ENCODE measurements around the gene PPL.

PPL gene

DNA sequence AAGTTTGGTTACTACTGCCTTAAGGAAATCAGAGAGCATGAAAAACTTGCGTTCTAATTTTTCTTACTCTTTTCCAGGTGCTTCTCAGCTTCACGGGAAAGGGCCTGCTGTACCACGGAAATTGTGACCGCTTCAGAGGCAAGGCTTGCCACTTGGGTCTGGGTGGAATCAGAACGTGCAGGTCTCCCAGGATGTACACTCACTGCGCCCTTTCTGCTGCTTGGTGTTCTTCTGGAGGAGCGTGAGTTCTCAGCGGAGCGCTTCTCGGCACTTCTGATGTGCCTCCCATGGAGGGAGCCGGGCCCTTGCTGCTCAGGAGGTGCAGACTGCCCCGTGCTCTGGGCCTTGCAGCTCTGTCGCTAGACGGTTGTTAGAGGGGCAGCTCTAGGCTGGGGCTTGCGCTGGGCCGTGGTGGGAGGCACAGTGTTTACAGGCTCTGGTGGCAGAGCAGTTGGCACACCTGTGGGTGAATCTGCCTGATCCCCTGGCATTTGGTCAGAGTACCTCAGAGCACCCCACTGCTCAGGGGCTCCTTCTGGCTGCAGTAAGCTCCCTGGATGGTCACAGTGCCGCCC, 56.9 kb downstream of the PPL start:
- Histone ChIP-seq H3K27me3 (ENCODE audit: insufficient read depth, low read length) (no peaks in the 10 kb centered on the region), H2AFZ (ENCODE audit: low read depth, low read length) (no peak overlapping the region), H3K36me3 (ENCODE audit: insufficient read depth, low read length) (peaks cover 90% of the 10 kb centered on the region), H3K4me3 (ENCODE audit: low read length) (no peak overlapping the region), H3K9me3 (ENCODE audit: low read length) (peaks cover 9% of the 10 kb centered on the region), H3K4me1 (ENCODE audit: insufficient read depth, low read length) (no peaks in the 10 kb centered on the region)

DNA sequence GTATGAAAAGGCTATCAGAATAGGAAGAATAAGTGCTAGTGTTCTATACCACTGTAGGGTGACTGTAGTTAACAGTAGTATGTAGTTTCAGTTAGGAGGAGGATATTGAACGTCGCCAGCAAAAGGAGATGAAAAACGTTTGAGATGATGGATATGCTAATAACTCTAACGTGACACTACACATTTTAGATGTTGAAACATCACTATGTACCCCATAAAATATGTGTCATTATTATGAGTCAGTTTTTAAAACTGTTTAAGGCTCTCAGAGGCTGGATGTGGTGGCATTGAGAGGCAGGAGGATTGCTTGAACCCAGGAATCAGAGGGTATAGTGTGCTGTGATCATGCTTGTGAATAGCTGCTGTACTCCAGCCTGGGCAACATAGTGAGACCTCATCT, 57.9 kb downstream of the PPL start:
- H3K27me3 ChIP-seq (ENCODE audit: insufficient read depth, low read length) = no peaks in the 10 kb centered on the region
- peaks cover 90% of the 10 kb centered on the region for H3K36me3 ChIP-seq (ENCODE audit: insufficient read depth, low read length)
- H3K4me1 ChIP-seq (ENCODE audit: insufficient read depth, low read length) = no peaks in the 10 kb centered on the region
- H2AFZ ChIP-seq (ENCODE audit: low read depth, low read length) = no peak overlapping the region
- H3K9me3 ChIP-seq (ENCODE audit: low read length) = peaks cover 9% of the 10 kb centered on the region
- H3K4me3 ChIP-seq (ENCODE audit: low read length) = no peak overlapping the region

DNA sequence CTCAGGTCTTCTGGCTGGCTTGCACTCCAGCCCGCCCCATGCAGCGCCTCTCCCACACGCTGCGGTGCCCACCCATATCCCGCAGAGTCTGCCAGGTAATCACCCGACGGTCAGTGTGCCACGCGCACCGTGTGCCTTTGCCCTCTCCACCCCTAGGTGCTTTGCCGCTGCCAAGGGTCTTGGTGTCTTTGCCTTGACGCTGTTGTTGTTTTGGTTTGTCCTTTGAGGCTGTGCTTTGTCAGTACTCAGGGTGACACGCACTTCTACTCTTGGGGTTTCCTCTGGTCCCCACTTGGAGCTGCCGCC, 59.6 kb downstream of the PPL start:
- H3K36me3 ChIP-seq (ENCODE audit: insufficient read depth, low read length) = peaks cover 89% of the 10 kb centered on the region
- no peak overlapping the region for H2AFZ ChIP-seq (ENCODE audit: low read depth, low read length)

DNA sequence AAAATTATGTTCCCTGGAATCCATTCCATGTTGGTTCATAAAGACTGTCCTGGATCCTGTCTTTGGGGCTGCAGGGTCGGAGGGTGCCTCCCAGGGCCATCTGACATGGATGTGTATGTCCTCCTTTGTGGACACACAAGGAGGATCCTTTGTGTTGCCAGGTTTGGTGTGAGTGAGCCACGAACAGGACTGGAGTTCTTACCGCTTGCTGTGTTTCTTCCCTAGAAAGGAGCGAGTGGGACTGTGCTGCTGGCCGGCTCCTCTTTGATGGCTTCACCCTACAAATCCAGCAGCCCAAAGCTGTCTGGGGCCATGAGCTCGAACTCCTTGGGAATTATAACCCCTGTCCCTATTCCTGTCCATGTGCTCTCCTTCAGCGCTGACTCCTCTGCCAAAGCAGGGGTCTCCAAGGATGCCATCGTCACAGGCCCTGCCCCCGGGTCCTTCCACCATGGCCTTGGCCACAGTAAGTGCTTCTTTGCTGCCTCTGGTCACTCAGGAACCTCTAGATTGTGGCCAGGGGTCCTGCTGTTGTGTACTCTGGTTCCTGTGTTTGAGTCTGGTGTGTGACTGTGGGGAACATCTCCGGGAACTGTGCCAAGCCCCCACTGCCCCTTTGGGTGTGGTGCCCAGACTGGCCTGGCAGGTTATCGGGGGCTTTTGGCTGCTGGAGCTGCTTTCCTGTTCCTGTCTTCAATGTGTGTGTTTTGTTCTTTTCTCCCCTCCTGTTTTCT, 60.1 kb downstream of the PPL start:
- H3K4me1 ChIP-seq (ENCODE audit: insufficient read depth, low read length) = no peaks in the 10 kb centered on the region
- H3K9me3 ChIP-seq (ENCODE audit: low read length) = no peaks in the 10 kb centered on the region
- no peak overlapping the region for H3K4me3 ChIP-seq (ENCODE audit: low read length)
- H3K27me3 ChIP-seq (ENCODE audit: insufficient read depth, low read length) = no peaks in the 10 kb centered on the region
- H3K36me3 ChIP-seq (ENCODE audit: insufficient read depth, low read length) = peaks cover 89% of the 10 kb centered on the region
- H2AFZ ChIP-seq (ENCODE audit: low read depth, low read length) = no peak overlapping the region

More for the DNA sequence above, 59.6 kb downstream of the PPL start:
- H3K4me3 ChIP-seq (ENCODE audit: low read length) = no peak overlapping the region
- no peaks in the 10 kb centered on the region for H3K27me3 ChIP-seq (ENCODE audit: insufficient read depth, low read length)
- H3K4me1 ChIP-seq (ENCODE audit: insufficient read depth, low read length) = no peaks in the 10 kb centered on the region
- no peaks in the 10 kb centered on the region for H3K9me3 ChIP-seq (ENCODE audit: low read length)

DNA sequence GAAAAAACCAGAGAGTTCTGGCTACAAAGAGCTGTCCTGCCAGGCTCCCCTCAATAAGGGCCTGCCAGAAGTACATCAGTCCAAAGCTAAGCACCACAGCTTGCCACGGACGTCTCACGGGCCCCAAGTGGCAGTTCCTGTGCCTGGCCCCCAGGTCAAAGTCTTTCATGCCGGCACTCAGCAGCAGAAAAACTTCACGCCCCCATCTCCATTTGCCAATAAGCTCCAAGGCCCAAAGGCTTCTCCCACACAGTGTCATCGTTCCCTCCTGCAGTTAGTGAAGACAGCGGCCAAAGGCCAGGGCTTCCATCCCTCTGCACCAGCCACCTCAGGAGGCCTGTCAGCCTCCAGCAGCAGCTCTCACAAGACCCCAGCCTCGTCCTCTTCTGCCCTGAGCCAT, 62.3 kb downstream of the PPL start:
- Histone ChIP-seq H3K4me3 (ENCODE audit: low read length) (no peak overlapping the region), H3K36me3 (ENCODE audit: insufficient read depth, low read length) (peaks cover 86% of the 10 kb centered on the region), H2AFZ (ENCODE audit: low read depth, low read length) (no peak overlapping the region), H3K9me3 (ENCODE audit: low read length) (no peaks in the 10 kb centered on the region), H3K27me3 (ENCODE audit: insufficient read depth, low read length) (no peaks in the 10 kb centered on the region), H3K4me1 (ENCODE audit: insufficient read depth, low read length) (no peaks in the 10 kb centered on the region)

DNA sequence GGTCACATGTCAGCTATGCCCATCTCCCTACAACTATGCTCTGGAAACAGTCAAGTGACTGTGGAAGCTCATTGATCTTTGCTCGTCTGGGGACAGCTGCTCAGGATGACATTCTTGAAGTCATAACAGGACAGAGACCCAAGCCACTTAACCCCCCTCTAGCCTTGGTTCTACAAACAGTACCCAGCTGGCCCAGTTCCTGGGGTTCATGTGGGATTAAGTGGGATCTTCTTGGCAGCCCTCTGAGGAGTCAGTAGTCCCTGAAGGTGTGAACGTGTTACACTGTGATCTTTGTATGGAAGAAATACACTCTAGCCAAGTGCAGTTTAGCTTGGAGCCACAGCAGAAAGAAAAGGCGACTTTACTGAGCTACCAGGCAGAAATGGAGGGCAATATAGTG, 63.9 kb downstream of the PPL start:
- peaks cover 83% of the 10 kb centered on the region for H3K36me3 ChIP-seq (ENCODE audit: insufficient read depth, low read length)

DNA sequence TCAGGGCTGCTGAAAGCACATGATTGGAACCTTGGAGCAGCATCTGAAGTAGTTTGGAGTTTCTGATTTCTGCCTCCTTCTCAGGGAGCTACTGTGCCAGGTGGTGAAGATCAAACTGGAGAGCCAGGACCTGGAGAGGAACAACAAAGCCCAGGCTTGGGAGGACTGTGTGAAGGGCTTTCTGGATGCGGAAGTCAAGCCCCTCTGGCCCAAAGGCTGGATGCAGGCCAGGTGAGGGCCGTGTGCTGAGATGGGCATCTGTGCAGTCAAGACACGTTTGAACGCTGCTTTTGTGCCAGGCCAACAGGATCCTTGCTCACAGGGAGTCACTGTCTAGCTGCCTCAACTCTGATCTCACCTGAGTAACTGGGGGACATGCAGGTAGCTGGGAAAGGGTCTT, 65.9 kb downstream of the PPL start:
- Histone ChIP-seq H3K36me3 (ENCODE audit: insufficient read depth, low read length) (peaks cover 70% of the 10 kb centered on the region), H3K27me3 (ENCODE audit: insufficient read depth, low read length) (no peaks in the 10 kb centered on the region), H3K4me1 (ENCODE audit: insufficient read depth, low read length) (no peaks in the 10 kb centered on the region), H2AFZ (ENCODE audit: low read depth, low read length) (no peak overlapping the region), H3K4me3 (ENCODE audit: low read length) (no peak overlapping the region), H3K9me3 (ENCODE audit: low read length) (no peaks in the 10 kb centered on the region)

More for the DNA sequence above, 63.9 kb downstream of the PPL start:
- H3K4me1 ChIP-seq (ENCODE audit: insufficient read depth, low read length) = no peaks in the 10 kb centered on the region
- H3K4me3 ChIP-seq (ENCODE audit: low read length) = no peak overlapping the region
- H2AFZ ChIP-seq (ENCODE audit: low read depth, low read length) = no peak overlapping the region
- no peaks in the 10 kb centered on the region for H3K27me3 ChIP-seq (ENCODE audit: insufficient read depth, low read length)
- H3K9me3 ChIP-seq (ENCODE audit: low read length) = no peaks in the 10 kb centered on the region

DNA sequence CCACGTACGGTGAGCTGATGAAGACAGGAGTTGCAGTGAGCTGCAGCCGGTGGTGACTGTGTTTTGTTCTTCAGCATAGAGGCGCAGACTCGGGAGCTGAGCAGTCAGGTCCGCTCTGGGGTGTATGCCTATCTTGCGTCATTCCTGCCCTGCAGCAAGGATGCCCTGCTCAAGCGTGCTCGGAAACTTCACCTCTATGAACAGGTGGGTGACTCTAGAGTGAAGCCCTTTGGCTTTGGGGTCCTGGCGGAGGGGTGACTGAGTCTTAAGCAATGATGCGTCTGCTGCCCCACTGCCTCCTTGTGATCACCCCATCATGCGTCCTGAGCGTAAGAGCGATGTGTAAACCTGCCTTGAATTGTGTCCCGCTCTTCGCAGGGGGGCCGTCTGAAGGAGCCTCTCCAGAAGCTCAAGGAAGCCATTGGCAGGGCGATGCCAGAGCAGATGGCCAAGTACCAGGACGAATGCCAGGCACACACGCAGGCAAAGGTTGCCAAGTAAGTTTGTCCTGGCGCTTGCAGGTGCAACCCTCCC, 66.7 kb downstream of the PPL start:
- no peak overlapping the region for H3K4me3 ChIP-seq (ENCODE audit: low read length)
- H2AFZ ChIP-seq (ENCODE audit: low read depth, low read length) = no peak overlapping the region
- no peaks in the 10 kb centered on the region for H3K9me3 ChIP-seq (ENCODE audit: low read length)
- peaks cover 65% of the 10 kb centered on the region for H3K36me3 ChIP-seq (ENCODE audit: insufficient read depth, low read length)
- H3K4me1 ChIP-seq (ENCODE audit: insufficient read depth, low read length) = no peaks in the 10 kb centered on the region
- no peaks in the 10 kb centered on the region for H3K27me3 ChIP-seq (ENCODE audit: insufficient read depth, low read length)

DNA sequence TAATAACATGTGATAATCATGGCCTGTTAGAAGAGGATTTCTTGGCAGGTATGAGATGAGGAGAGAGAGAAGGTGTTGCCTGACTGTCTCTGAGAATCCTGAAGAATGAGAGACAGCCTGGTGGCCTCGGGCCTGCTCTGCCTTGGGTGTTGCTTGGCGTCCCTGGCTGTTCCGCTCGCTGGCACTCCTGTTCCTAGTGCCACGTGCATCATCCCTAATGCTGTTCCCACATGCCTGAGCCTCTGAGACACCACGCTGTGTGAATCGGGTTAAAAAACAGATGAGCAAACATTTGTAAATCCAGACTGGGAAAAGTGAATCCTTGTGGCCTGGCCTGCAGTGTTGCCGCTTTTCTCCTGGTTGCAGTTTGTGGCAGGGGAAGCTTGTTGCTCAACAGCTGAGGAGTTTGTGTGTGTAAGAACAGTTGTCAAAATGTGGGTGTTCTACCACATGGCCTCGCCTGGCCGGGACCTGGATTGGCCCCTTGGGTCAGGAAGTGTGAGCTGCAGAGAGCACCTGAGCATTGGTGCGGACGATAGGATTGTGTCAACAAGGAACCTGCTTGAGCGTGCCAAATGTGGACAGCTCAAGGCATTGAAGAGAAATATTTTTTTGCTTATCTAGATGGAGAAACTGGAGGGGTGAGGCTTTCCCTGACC, 67.7 kb downstream of the PPL start:
- Histone ChIP-seq H2AFZ (ENCODE audit: low read depth, low read length) (no peak overlapping the region), H3K9me3 (ENCODE audit: low read length) (no peaks in the 10 kb centered on the region), H3K27me3 (ENCODE audit: insufficient read depth, low read length) (no peaks in the 10 kb centered on the region), H3K4me1 (ENCODE audit: insufficient read depth, low read length) (peaks cover 4% of the 10 kb centered on the region), H3K4me3 (ENCODE audit: low read length) (no peak overlapping the region), H3K36me3 (ENCODE audit: insufficient read depth, low read length) (peaks cover 55% of the 10 kb centered on the region)

DNA sequence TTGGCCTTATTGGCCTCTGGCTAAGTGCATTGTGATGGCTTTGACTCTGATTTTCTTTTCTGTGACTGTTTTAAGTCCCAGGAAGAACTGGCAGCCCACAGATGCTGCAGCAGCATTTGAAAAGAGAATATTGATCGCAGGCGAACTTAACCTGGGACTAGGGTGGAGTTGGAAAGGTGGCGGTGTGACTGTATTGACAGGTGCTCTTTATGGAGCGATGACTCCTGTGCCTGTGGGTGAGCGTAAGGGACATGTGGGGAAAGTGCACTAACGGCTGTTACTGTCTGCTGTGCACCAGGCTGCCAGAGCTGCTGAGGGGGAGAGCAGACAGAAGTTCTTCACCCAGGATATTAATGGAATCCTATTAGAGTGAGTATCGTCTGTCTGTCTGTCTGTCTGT, 68.4 kb downstream of the PPL start:
- Histone ChIP-seq H3K4me3 (ENCODE audit: low read length) (no peak overlapping the region), H3K36me3 (ENCODE audit: insufficient read depth, low read length) (peaks cover 51% of the 10 kb centered on the region), H3K27me3 (ENCODE audit: insufficient read depth, low read length) (no peaks in the 10 kb centered on the region), H2AFZ (ENCODE audit: low read depth, low read length) (no peak overlapping the region), H3K4me1 (ENCODE audit: insufficient read depth, low read length) (peaks cover 5% of the 10 kb centered on the region), H3K9me3 (ENCODE audit: low read length) (no peaks in the 10 kb centered on the region)

DNA sequence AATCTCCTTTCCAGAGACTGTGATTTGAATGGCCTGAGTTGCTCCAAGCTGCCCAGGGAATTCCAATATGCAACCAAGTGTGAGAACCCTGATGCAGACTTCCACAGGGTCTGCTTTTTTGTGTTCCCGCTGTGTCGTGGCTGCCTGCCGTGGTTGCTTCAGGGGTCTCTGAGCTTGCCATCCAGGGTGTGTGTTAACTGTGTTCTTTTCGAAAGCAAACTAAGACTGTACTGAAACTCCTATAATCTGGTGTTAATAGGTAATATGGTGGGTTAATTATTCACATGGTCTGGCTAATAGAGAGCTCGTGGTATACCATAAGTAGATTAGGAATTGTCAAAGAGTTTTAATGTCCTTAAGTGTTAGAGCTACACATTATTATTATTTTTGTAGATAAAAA, 68.9 kb downstream of the PPL start:
- Histone ChIP-seq H3K9me3 (ENCODE audit: low read length) (no peaks in the 10 kb centered on the region), H3K4me3 (ENCODE audit: low read length) (no peak overlapping the region), H3K4me1 (ENCODE audit: insufficient read depth, low read length) (peaks cover 5% of the 10 kb centered on the region), H3K27me3 (ENCODE audit: insufficient read depth, low read length) (no peaks in the 10 kb centered on the region), H3K36me3 (ENCODE audit: insufficient read depth, low read length) (peaks cover 50% of the 10 kb centered on the region), H2AFZ (ENCODE audit: low read depth, low read length) (no peak overlapping the region)

DNA sequence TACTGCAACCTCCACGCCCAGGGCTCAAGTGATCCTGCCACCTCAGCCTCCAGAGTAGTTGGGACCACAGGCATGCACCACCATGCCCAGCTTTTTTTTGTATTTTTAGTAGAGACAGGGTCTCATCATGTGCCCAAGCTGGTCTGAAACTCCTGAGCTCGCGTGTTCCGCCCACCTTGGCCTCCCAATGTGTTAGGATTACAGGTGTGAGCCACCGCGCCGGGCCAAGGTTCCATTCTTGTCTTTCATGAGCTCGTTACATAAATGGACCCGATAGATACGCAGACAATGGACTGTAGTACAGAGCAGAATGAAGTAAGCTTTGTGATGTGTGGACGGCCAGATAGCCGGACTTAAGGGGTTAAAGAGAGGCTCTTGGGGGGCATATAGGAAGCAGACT, 70.4 kb downstream of the PPL start:
- Histone ChIP-seq H3K4me1 (ENCODE audit: insufficient read depth, low read length) (peaks cover 5% of the 10 kb centered on the region), H3K36me3 (ENCODE audit: insufficient read depth, low read length) (peaks cover 51% of the 10 kb centered on the region), H3K4me3 (ENCODE audit: low read length) (no peak overlapping the region), H3K27me3 (ENCODE audit: insufficient read depth, low read length) (no peaks in the 10 kb centered on the region), H2AFZ (ENCODE audit: low read depth, low read length) (no peak overlapping the region), H3K9me3 (ENCODE audit: low read length) (no peaks in the 10 kb centered on the region)

DNA sequence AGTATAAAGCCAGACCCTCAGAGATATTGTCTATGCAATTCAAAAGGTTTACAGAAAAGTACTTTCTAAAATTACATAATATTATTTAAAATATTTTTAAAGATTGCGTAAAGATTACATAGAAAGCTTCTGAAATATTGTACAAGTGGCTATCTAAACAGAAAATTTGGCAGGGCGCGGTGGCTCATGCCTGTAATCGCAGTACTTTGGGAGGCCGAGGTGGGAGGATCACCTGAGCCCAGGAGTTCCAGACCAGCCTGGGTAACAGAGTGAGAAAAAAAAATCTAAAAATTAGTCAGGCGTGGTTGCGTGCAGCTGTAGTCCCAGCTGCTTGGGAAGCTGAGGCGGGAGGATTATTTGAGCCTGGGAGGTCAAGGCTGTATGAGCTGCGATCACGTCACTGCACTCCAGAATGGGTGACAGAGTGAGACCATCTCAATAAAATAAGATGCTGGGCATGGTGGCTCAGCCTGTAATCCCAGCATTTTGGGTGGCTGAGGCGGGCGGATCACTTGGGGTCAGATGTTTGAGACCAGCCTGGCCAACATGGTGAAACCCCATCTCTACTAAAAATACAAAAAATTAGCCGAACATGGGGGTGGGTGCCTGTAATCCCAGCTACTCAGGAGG, 71.6 kb downstream of the PPL start:
- Histone ChIP-seq H2AFZ (ENCODE audit: low read depth, low read length) (no peak overlapping the region), H3K4me1 (ENCODE audit: insufficient read depth, low read length) (peaks cover 5% of the 10 kb centered on the region), H3K4me3 (ENCODE audit: low read length) (no peak overlapping the region), H3K36me3 (ENCODE audit: insufficient read depth, low read length) (peaks cover 53% of the 10 kb centered on the region), H3K27me3 (ENCODE audit: insufficient read depth, low read length) (no peaks in the 10 kb centered on the region), H3K9me3 (ENCODE audit: low read length) (no peaks in the 10 kb centered on the region)

Data from neuron (in vitro differentiated cells).